Embryonic facial prominence (tissue), 1 donor: ENCODE data around the gene SRGAP1.
"Not testable (repeated sequence)": the region's sequence is repeated elsewhere in the genome, so short reads cannot be mapped to it uniquely, and the experiment has no call there.

ENCODE experiments used
- DNase-seq: peaks from one replicate; pipeline ENCODE4 v3.0.0-alpha.2; 2016; ENCODE audit errors: extremely low spot score

SRGAP1 gene

DNA sequence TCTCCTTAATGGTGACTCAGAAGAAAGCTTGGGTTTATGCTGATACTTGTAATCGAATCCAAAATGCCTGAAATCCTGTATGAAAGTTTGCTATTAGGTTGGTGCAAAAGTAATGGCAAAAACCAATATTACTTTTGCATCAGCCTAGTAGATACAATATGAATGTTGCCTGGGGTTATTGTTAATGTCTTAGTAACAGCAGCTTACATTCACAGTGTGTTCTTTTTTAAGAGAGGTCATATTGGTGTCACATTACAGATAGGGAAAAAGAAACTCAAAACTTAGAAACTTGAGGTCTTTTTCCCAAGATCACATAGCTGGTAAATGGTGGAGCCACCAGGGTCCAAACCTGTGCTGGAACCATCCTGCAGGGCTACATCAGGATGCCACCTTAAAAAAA lies 25.2 kb downstream of the SRGAP1 start:
- DNase-seq, result no peak

DNA sequence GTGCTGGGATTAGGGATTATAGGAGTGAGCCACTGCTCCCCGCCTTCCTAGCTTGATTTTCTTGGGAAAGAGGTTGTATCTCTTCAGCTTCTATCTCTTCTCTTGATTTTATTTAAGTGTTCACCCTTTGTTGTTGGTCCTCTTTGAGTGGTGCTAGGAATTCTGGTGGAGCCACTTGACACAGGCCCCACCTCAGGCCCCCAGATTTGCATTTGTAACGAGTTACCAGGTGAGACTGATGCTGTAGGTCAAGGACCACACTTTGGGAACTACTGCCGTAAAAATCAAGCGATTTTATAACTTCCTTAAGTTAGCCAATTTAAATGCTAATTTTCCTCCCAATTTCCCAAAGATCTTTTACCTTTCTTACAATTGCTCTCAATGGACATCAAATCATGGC lies 26.3 kb downstream of the SRGAP1 start:
- no peak for DNase-seq

GRCh38 chr12:63874897-63875480 lies 30.5 kb downstream of the SRGAP1 start:
- no peak for DNase-seq

DNA sequence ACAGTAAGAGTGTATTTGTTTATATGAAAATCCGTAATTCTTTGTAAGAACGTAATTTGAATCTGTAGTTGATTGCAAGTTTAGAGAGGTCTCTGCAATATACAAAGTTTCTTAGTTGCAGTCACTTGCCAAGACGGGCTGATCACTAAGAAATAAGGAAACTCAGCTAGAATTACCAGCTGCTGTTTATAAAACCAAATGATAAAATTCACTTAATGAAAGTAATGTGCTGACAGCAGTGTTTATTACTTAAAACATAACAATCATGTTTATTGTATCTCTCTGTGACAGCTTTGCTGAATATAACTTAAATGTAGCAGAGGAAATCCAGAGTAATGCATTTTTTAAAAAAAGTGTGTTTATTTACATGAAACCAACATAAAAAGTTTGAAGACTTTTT lies 31.2 kb downstream of the SRGAP1 start:
- no peak for DNase-seq

- DNase-seq, result no peak
Measured at GRCh38 chr12:63876980-63877379, 32.5 kb downstream of the SRGAP1 start.

- DNase-seq, result no peak
Measured at GRCh38 chr12:63877693-63878092, 33.2 kb downstream of the SRGAP1 start.

DNA sequence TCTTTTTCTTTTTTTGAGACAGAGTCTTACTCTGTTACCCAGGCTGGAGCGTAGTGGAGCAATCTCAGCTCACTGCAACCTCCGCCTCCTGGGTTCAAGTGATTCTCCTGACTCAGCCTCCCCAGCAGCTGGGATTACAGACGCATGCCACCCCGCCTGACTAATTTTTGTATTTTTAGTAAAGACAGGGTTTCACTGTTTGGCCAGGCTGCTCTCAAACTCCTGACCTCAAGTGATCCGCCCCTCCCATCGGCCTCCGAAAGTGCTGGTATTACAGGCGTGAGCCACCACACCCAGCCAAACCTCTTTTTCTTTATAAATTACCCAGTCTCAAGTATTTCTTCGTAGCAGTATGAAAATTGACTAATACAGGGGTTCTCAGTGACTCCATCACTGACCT lies 35.7 kb downstream of the SRGAP1 start:
- not testable (repeated sequence) for DNase-seq

- no peak for DNase-seq
Measured at GRCh38 chr12:63880742-63881263, 36.3 kb downstream of the SRGAP1 start.

DNA sequence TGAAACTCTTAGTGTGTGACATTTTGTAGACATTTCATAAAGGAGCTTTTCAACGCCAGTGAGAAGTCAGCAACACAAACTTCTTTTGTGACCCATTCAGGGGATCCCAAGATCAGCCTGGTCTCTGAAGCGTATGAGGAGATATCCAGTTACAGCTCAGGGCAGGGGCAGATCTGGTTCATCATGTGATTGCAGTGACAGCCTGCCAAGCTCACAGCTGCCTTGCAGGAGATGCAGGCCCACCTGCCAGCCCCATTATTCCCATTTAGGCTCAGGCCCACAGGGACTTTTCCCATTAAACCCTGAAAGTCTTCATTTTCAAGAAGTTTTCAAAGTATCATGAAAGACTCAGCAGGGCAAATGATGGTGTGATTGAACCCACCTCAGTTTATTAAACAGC lies 38.3 kb downstream of the SRGAP1 start:
- no peak for DNase-seq

GRCh38 chr12:63885401-63885800 lies 40.9 kb downstream of the SRGAP1 start:
- DNase-seq, result no peak

DNA sequence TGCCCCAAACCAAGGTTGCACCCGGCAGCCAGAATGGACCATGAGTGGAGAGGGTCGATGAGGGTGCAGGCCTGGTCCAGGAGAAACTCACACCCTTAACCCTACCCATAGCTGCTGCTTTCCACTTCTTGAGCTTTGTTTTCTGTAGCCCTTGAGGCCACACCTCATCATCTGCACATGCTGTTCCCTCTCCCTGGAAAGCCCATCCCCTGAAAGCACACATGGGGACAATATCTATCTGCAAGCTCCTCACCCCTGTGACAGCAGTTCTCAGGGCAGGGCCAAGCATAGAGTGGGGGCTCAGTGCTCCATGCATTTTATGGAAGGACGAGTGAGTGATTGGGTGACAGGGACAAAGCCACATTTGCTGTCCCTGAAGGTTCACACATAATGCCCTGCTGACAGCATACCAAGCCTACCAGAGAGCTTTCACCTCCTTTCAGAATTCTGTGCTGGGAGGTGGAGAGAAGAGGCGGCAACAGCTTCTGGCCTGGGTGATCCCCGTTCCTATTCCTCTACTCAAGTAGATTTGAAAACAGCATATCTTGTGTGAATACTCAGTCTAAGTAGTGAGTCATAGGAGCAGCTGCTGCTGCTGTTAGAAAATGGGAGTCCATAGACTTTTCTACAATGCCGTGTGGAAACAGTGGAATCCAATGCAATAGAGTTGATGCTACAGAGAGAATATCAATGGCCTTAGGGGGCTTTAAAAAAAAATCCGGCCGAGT lies 44.6 kb downstream of the SRGAP1 start:
- no peak for DNase-seq

- no peak for DNase-seq
Measured at GRCh38 chr12:63889721-63890509, 45.4 kb downstream of the SRGAP1 start.

- no peak for DNase-seq
Measured at GRCh38 chr12:63893170-63893569, 48.7 kb downstream of the SRGAP1 start.

GRCh38 chr12:63894132-63894531 lies 49.6 kb downstream of the SRGAP1 start:
- no peak for DNase-seq

DNA sequence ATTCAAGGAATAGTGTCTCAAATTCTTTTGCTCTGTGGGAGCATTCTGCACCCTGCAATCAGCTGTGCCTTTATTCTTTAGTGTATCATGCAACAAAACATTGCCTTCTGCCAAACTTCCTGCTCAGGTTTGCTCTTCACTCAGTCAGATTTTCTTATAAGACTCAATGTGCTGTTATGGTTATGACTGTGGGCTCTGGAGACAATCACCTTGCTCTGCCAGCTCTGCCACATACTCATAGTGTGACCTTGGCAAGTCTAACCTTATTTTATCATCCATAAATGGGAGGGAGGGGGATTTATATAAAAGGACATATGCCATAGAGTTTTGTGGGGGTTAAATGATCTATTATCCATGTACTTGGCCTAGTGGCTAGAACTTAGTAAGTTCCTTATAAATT lies 51.3 kb downstream of the SRGAP1 start:
- DNase-seq, result no peak

GRCh38 chr12:63897931-63898330 lies 53.4 kb downstream of the SRGAP1 start:
- DNase-seq, result no peak

GRCh38 chr12:63898764-63899337 lies 54.4 kb downstream of the SRGAP1 start:
- no peak for DNase-seq

DNA sequence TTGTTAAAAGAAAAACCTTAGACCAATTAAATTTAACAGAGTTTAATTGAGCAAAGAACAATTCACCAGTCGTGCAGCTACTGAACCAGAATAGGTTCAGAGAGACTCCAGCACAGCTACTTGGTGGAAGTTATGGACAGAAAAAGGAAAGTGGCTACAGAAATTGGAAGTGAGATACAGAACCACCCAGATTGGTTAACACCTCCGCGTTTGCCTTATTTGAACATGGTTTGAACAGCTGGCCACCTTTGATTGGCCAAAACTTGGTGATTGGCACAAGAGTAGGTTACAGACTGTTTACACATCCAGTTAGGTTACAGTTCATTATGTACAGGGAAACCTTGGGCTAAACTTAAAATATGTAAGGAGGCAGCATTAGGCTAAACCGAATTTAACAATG lies 54.9 kb downstream of the SRGAP1 start:
- DNase-seq, result no peak

GRCh38 chr12:63900922-63901793 lies 56.7 kb downstream of the SRGAP1 start:
- DNase-seq, result no peak

DNA sequence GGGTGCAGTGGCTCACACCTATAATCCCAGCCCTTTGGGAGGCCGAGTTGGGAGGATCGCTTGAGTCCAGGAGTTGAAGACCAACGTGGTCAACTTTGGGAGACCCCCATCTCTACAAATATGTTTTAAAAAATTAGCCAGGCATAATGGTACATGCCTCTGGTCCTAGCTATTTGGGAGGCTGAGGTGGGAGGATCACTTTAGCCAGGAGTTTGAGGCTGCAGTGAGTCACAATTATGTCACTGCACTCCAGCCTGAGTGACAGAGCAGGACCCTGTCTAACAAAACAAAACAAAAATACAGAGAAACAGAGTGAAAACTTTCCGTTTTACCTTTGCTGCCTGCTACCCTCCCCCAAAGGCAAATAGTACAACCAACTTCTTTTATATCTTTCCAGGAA lies 60.2 kb downstream of the SRGAP1 start:
- DNase-seq, result no peak

DNA sequence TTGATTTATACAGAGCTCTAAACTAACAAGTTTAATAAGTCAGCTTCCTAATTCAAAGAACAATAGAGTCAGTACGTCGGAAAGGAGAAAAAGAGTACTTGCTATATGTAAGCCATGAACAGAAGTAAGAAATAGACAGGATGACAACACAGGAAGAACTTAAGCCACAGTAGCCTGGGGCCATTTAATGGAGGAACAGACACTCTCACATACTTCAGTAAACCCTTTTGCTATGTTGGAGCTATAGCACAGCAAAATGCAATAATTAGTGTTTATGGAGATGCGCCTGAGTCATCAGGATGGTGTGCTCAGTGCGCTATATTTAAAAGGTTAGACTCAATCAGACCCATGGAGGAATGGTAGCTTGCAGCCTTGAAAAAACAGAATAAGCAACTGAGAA lies 61.0 kb downstream of the SRGAP1 start:
- no peak for DNase-seq
